Neuronal stem cell (in vitro differentiated cells): ENCODE measurements around the gene SETD7.

Source experiments
- DNase-seq: peaks from one replicate; pipeline ENCODE4 v3.0.0-alpha.2; 2013; ENCODE audit warnings: low spot score
- H2AFZ ChIP-seq: one replicate; pipeline ENCODE4 v1.6.1; 2013; ENCODE audit warnings: mild to moderate bottlenecking, low read length, inconsistent platforms
- H2AK5ac ChIP-seq: 2 replicates; pipeline ENCODE4 v1.6.1; 2013; ENCODE audit warnings: low read depth, mild to moderate bottlenecking, inconsistent platforms, low read length, moderate library complexity, mixed read lengths
- H2BK120ac ChIP-seq: 2 replicates; pipeline ENCODE4 v1.6.1; 2013; ENCODE audit warnings: low read depth, mild to moderate bottlenecking, inconsistent platforms, low read length, moderate library complexity, mixed read lengths
- H2BK12ac ChIP-seq: one replicate; pipeline ENCODE4 v1.6.1; 2013; ENCODE audit warnings: low read length, inconsistent platforms
- H2BK15ac ChIP-seq: 2 replicates; pipeline ENCODE4 v1.6.1; 2013; ENCODE audit warnings: mild to moderate bottlenecking, low read length, inconsistent platforms, mixed read lengths
- H2BK5ac ChIP-seq: one replicate; pipeline ENCODE4 v1.6.1; 2013; ENCODE audit warnings: inconsistent platforms, mild to moderate bottlenecking, low read length, moderate library complexity
- H3K14ac ChIP-seq: one replicate; pipeline ENCODE4 v1.6.1; 2013; ENCODE audit warnings: low read length, inconsistent platforms
- H3K18ac ChIP-seq: 2 replicates; pipeline ENCODE4 v1.6.1; 2013; ENCODE audit warnings: low read length, inconsistent platforms
- H3K23ac ChIP-seq: 2 replicates; pipeline ENCODE4 v1.6.1; 2013; ENCODE audit warnings: low read depth, mild to moderate bottlenecking, mixed read lengths, low read length, inconsistent platforms; ENCODE audit not compliant: poor library complexity
- H3K27ac ChIP-seq: replicated peaks from 3 replicates; pipeline ENCODE4 v1.5.1; 2013; ENCODE audit warnings: low read length, inconsistent platforms
- H3K27me3 ChIP-seq, 3 experiments: 2 replicates each; pipeline ENCODE4 v1.6.1; 2013; ENCODE audit warnings: low read length in 3 of 3, mild to moderate bottlenecking in 2 of 3, inconsistent platforms in 1 of 3, low read depth in 1 of 3, mixed read lengths in 1 of 3, moderate library complexity in 1 of 3; ENCODE audit not compliant: control insufficient read depth in 3 of 3, insufficient read depth in 3 of 3
- H3K36me3 ChIP-seq, 2 donors: replicated peaks in 1 of 2; 2 replicates each; pipeline ENCODE4 v1.6.1; 2013; ENCODE audit warnings: low read length in 2 of 2; ENCODE audit not compliant: control insufficient read depth in 2 of 2, insufficient read depth in 2 of 2
- H3K4ac ChIP-seq: 2 replicates; pipeline ENCODE4 v1.6.1; 2013; ENCODE audit warnings: inconsistent platforms, mild to moderate bottlenecking, low read length, moderate library complexity
- H3K4me1 ChIP-seq, 2 donors: 1 replicate in 1 of 2; 2 replicates in 1 of 2; pipeline ENCODE4 v1.6.1; 2013; ENCODE audit warnings: low read length in 2 of 2, low read depth in 1 of 2; ENCODE audit not compliant: control insufficient read depth in 2 of 2, insufficient read depth in 1 of 2
- H3K4me2 ChIP-seq: one replicate; pipeline ENCODE4 v1.6.1; 2013; ENCODE audit warnings: mild to moderate bottlenecking, low read length, inconsistent platforms; ENCODE audit not compliant: insufficient read depth, poor library complexity, severe bottlenecking
- H3K4me3 ChIP-seq, 2 donors: 2 replicates each; pipeline ENCODE4 v1.5.1; 2013; ENCODE audit warnings: low read length in 2 of 2, mild to moderate bottlenecking in 2 of 2, inconsistent platforms in 1 of 2, moderate library complexity in 1 of 2
- H3K79me1 ChIP-seq: one replicate; pipeline ENCODE4 v1.6.1; 2013; ENCODE audit warnings: low read depth, mild to moderate bottlenecking, inconsistent platforms, low read length, moderate library complexity
- H3K9ac ChIP-seq: one replicate; pipeline ENCODE4 v1.6.1; 2013; ENCODE audit warnings: mild to moderate bottlenecking, low read depth, low read length, inconsistent platforms; ENCODE audit not compliant: poor library complexity
- H3K9me3 ChIP-seq, 2 donors: replicated peaks in 1 of 2; 2 replicates each; pipeline versions ENCODE3 to v1.6.1; 2013; ENCODE audit warnings: low read length in 2 of 2, mild to moderate bottlenecking in 2 of 2, inconsistent platforms in 1 of 2, low read depth in 1 of 2, mixed read lengths in 1 of 2, moderate library complexity in 1 of 2; ENCODE audit not compliant: control insufficient read depth in 2 of 2, insufficient read depth in 1 of 2
- H4K8ac ChIP-seq: one replicate; pipeline ENCODE4 v1.6.1; 2013; ENCODE audit warnings: low read depth, mild to moderate bottlenecking, inconsistent platforms, low read length, moderate library complexity
- H4K91ac ChIP-seq: one replicate; pipeline ENCODE4 v1.6.1; 2013; ENCODE audit warnings: low read length, low read depth, mild to moderate bottlenecking, inconsistent platforms; ENCODE audit not compliant: poor library complexity
- WGBS, 2 donors: extraction: QIAGEN DNeasy Blood & Tissue Kit; methylation state at CpG; one replicate each; pipeline ENCODE4 v1.1.7; 2013; ENCODE audit warnings: missing lambda C conversion rate in 2 of 2, mixed read lengths in 1 of 2; ENCODE audit not compliant: insufficient read length in 2 of 2, insufficient replicate concordance in 1 of 2; ENCODE audit errors: extremely low coverage in 2 of 2; 5-methylcytosine and 5-hydroxymethylcytosine counted together

SETD7 gene

DNA sequence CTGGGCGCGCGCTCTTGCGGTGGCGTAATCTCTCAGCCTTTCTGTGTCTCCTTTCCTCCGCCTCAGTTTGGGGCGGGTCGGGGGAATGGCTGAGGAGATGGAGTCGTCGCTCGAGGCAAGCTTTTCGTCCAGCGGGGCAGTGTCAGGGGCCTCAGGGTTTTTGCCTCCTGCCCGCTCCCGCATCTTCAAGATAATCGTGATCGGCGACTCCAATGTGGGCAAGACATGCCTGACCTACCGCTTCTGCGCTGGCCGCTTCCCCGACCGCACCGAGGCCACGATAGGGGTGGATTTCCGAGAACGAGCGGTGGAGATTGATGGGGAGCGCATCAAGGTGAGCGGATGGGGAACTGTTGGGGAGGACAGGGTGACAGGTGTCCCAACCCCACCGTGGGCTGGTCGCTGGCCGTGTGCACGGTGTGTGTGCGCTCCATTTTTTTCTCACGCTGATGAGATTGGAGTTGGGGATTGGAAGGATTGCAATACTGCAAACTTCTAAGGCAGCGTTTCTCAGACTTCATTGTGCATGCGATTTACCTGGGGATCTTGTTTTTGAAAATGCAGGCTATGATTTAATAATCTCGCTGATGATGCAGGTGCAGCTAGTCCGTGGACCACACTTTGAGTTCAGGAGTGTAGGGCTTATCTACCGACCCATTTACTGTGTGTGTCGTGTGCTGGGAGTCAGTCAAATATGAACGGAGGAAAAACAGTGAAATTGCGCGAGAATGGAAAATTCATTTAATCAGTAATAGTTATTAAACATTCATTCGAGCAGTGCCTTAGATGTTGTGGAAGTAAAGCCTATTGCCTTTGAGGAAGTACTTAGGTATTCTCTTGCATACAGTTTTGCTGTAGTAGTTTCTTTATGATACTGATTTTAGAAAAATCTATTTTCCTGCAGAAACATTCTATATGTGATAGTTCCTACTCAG is 101.6 kb downstream of the SETD7 start, which contains the start of gene RAB33B:
RAB33B (plus strand) TSS at position 11 of the 935 bp plus-strand sequence; CDS start at position 86, 75 bp downstream.
- H3K79me1 ChIP-seq: peaks cover 4% of the 10 kb centered on the region
- peak within 1 kb of the TSS; percentile 83 for H3K27ac ChIP-seq
- peak within 1 kb of the TSS; percentile 76 for H3K23ac ChIP-seq
- H3K9ac ChIP-seq: peak within 1 kb of the TSS; percentile 96
- no peaks in the 10 kb centered on the region for H3K27me3 ChIP-seq
- no peaks in the 10 kb centered on the region for H3K36me3 ChIP-seq
- H3K4ac ChIP-seq: no peak within 1 kb of the TSS
- peak within 1 kb of the TSS; percentile 75 for H3K4me2 ChIP-seq
- H2BK15ac ChIP-seq: peak within 1 kb of the TSS; percentile 50
- peak within 1 kb of the TSS; percentile 96 for H3K18ac ChIP-seq
- H2BK12ac ChIP-seq: no peak within 1 kb of the TSS
- H2BK120ac ChIP-seq: peak within 1 kb of the TSS; percentile 21
- H3K14ac ChIP-seq: peak within 1 kb of the TSS; percentile 83
- peak within 1 kb of the TSS; percentile 20 for H4K8ac ChIP-seq
- H3K4me3 ChIP-seq: peak within 1 kb of the TSS; percentile 90 to 92
- no peak for DNase-seq
- peaks cover 2 to 14% of the 10 kb centered on the region in 2 donors for H3K4me1 ChIP-seq
- H2BK5ac ChIP-seq: peak within 1 kb of the TSS; percentile 58
- WGBS, 2 donors: no CpG with 5 or more reads among the region's 46 CpGs
- H2AK5ac ChIP-seq: peak within 1 kb of the TSS; percentile 21
- peak within 1 kb of the TSS; percentile 8 for H4K91ac ChIP-seq
- H2AFZ ChIP-seq: peak within 1 kb of the TSS; percentile 97
- no peaks in the 10 kb centered on the region for H3K9me3 ChIP-seq

DNA sequence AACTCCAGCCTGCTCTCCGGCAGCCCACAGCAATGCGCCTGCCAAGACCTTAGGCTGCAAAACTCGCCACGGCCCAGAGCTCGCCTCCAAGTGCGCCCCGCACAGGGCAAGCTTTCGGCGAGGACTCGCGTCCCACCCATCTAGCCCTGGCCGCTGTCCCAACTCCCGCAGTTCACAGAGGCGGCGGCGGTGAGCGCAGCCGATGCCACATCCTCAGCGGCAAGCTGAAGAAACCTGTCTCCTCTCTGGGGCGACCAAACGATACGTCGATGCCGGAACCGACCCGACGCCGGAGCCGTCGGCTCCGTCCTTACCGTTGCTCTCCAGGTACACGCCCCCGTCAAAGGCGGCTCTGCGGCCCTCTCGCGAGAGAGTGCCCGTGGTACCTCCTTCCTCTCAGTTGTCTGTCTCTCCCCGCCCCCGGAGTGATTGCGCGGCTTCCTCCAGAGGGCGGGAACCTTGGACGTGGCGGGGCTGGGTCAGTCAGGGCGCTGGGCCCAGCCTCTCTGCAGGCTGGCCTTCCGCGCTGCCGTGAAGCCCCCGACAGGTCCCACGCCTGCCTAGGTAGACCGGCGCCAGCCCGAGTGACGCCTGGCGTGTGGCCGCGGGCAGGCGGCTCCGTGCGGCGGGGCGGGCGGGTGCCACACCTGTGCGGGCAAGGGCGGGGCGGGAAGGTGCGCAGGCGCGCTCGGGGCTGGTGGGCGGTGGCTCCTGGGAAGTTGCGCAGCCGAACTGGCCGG is 102.5 kb downstream of the SETD7 start:
- Histone ChIP-seq H3K27ac (peak overlapping the region; percentile 83), H2AK5ac (peak overlapping the region; percentile 21), H3K9ac (peak overlapping the region; percentile 96), H2BK5ac (peak overlapping the region; percentile 58), H3K27me3 (no peaks in the 10 kb centered on the region), H4K8ac (peak overlapping the region; percentile 20), H3K4ac (no peak overlapping the region), H2AFZ (peak overlapping the region; percentile 97), H3K9me3 (no peaks in the 10 kb centered on the region), H3K4me1 (peaks cover 2 to 14% of the 10 kb centered on the region in 2 donors), H3K23ac (peak overlapping the region; percentile 76), H3K14ac (peak overlapping the region; percentile 12), H2BK15ac (peak overlapping the region; percentile 50), H3K4me2 (peak overlapping the region; percentile 75), H3K36me3 (no peaks in the 10 kb centered on the region), H3K79me1 (peaks cover 4% of the 10 kb centered on the region), H2BK12ac (no peak overlapping the region), H3K18ac (peak overlapping the region; percentile 95), H3K4me3 (peak overlapping the region; percentile 90 to 92), H4K91ac (no peak overlapping the region), H2BK120ac (peak overlapping the region; percentile 21)
- DNase-seq: peak; percentile 93
- WGBS, 2 donors: no CpG with 5 or more reads among the region's 76 CpGs

DNA sequence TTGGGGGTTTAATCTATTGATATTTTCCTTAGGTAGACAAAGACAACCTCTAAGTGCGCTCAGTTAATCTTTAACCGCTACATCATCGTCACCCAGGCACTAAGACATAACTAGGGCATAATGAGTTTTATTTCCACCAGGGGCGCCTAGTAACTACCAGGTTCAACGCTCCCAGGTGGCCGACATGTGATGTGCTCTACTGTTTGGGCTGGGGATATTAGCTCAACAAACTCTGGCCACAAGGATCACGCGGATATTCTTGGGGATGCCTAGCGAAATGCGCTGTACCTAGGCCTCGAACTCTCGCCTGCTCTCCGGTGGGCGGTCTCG is 103.0 kb downstream of the SETD7 start:
- no peak overlapping the region for H2BK12ac ChIP-seq
- H3K9me3 ChIP-seq: no peaks in the 10 kb centered on the region
- H3K14ac ChIP-seq: peak overlapping the region; percentile 12
- peak overlapping the region; percentile 20 for H4K8ac ChIP-seq
- peak overlapping the region; percentile 89 to 90 for H3K4me3 ChIP-seq
- no peaks in the 10 kb centered on the region for H3K36me3 ChIP-seq
- peak overlapping the region; percentile 90 for H3K9ac ChIP-seq
- no peaks in the 10 kb centered on the region for H3K27me3 ChIP-seq
- no peak overlapping the region for H3K4ac ChIP-seq
- WGBS, 2 donors: no CpG with 5 or more reads among the region's 15 CpGs
- DNase-seq: no peak
- H4K91ac ChIP-seq: no peak overlapping the region
- H3K23ac ChIP-seq: peak overlapping the region; percentile 76
- peaks cover 2 to 14% of the 10 kb centered on the region in 2 donors for H3K4me1 ChIP-seq
- H3K27ac ChIP-seq: peak overlapping the region; percentile 83
- peaks cover 4% of the 10 kb centered on the region for H3K79me1 ChIP-seq
- peak overlapping the region; percentile 97 for H2AFZ ChIP-seq
- H2AK5ac ChIP-seq: peak overlapping the region; percentile 21
- H3K4me2 ChIP-seq: peak overlapping the region; percentile 72
- H2BK5ac ChIP-seq: peak overlapping the region; percentile 58
- H2BK120ac ChIP-seq: peak overlapping the region; percentile 21
- H3K18ac ChIP-seq: peak overlapping the region; percentile 84
- peak overlapping the region; percentile 50 for H2BK15ac ChIP-seq
